ENCODE results near the gene RIN3. TPM values are rescaled to one million over a fixed set of nuclear protein-coding genes. Genes with fewer than 3 reads are reported as not detected.
A peak's percentile ranks its signal among the peaks of the same experiment; 100 is the strongest.

RIN3 gene
- total and polyA plus RNA-seq, 2 experiments from 2014 or later, result 1.8 to 7.0 TPM

GRCh38 chr14:92729634-92730358 is 216.2 kb downstream of the RIN3 start:
- no peaks in the 10 kb centered on the region for H3K9me2 ChIP-seq (ENCODE audit: insufficient read depth)
- no peak overlapping the region for H3K9ac ChIP-seq
- no peaks in the 10 kb centered on the region for H3K79me2 ChIP-seq (ENCODE audit: insufficient read depth)
- peaks cover 3% of the 10 kb centered on the region; the same call in 1 of the 2 replicates for H3K4me1 ChIP-seq (ENCODE audit: insufficient read depth)
- H3K27ac ChIP-seq, result no peak overlapping the region
- 0 out of 2 replicates have a peak, but pooled peaks cover 6% of the 10 kb centered on the region for H3K36me3 ChIP-seq (ENCODE audit: low read depth)
- no peak overlapping the region for H3K4me3 ChIP-seq
- H3K4me2 ChIP-seq (ENCODE audit: unreplicated experiment), result no peak overlapping the region
- DNase-seq, result peak; percentile 63
- TF ChIP-seq EZH2phosphoT487 (IDR thresholded peaks at IDR 0.05; ENCODE audit: insufficient read depth, low read depth) (no peak), EZH2 (IDR thresholded peaks at IDR 0.05; ENCODE audit: insufficient read depth, poor library complexity, severe bottlenecking) (no peak)
- no peaks in the 10 kb centered on the region for H4K20me1 ChIP-seq (ENCODE audit: insufficient read depth)
- 80% methylated on average over 14 of the region's 14 CpGs for WGBS, 2 experiments (ENCODE audit: low coverage in 1 of 2, low lambda C conversion rate in 2 of 2, missing lambda C conversion rate in 2 of 2)
- no peaks in the 10 kb centered on the region for H3K27me3 ChIP-seq (replicated peaks; ENCODE audit: insufficient read depth)
- no peak overlapping the region for H2AFZ ChIP-seq
- H3F3A ChIP-seq (ENCODE audit: insufficient read depth), result no peaks in the 10 kb centered on the region
- in situ Hi-C loops (cut with MboI), result no loop called here
- H3K9me3 ChIP-seq (ENCODE audit: low read depth), result no peaks in the 10 kb centered on the region

- H3F3A ChIP-seq (ENCODE audit: insufficient read depth), result no peaks in the 10 kb centered on the region
- H3K36me3 ChIP-seq (ENCODE audit: low read depth), result 0 out of 2 replicates have a peak, but pooled peaks cover 6% of the 10 kb centered on the region
- H2AFZ ChIP-seq, result no peak overlapping the region
- H3K9me3 ChIP-seq (ENCODE audit: low read depth), result no peaks in the 10 kb centered on the region
- WGBS, 2 experiments (ENCODE audit: low coverage in 1 of 2, low lambda C conversion rate in 2 of 2, missing lambda C conversion rate in 2 of 2), result 97 to 99% methylated on average over 3 of the region's 3 CpGs
- in situ Hi-C loops (cut with MboI), result no loop called here
- TF ChIP-seq EZH2 (IDR thresholded peaks at IDR 0.05; ENCODE audit: insufficient read depth, poor library complexity, severe bottlenecking), result no peak
- no peak for TF ChIP-seq EZH2phosphoT487 (IDR thresholded peaks at IDR 0.05; ENCODE audit: insufficient read depth, low read depth)
- H3K4me2 ChIP-seq (ENCODE audit: unreplicated experiment), result no peak overlapping the region
- no peak for DNase-seq
- no peaks in the 10 kb centered on the region for H3K27me3 ChIP-seq (replicated peaks; ENCODE audit: insufficient read depth)
- H3K4me1 ChIP-seq (ENCODE audit: insufficient read depth), result peaks cover 3% of the 10 kb centered on the region; the same call in 1 of the 2 replicates
- H3K9ac ChIP-seq, result no peak overlapping the region
- no peaks in the 10 kb centered on the region for H3K9me2 ChIP-seq (ENCODE audit: insufficient read depth)
- H3K79me2 ChIP-seq (ENCODE audit: insufficient read depth), result no peaks in the 10 kb centered on the region; the same call in 1 of the 2 replicates
- no peaks in the 10 kb centered on the region for H4K20me1 ChIP-seq (ENCODE audit: insufficient read depth)
- no peak overlapping the region for H3K27ac ChIP-seq
- H3K4me3 ChIP-seq, result no peak overlapping the region
These were observed 218.1 kb downstream of the RIN3 start for GRCh38 chr14:92731622-92732115.

- H3K27me3 ChIP-seq (replicated peaks; ENCODE audit: insufficient read depth), result no peaks in the 10 kb centered on the region
- no peak for TF ChIP-seq EZH2 (IDR thresholded peaks at IDR 0.05; ENCODE audit: insufficient read depth, poor library complexity, severe bottlenecking)
- TF ChIP-seq EZH2phosphoT487 (IDR thresholded peaks at IDR 0.05; ENCODE audit: insufficient read depth, low read depth), result no peak
- in situ Hi-C loops (cut with MboI), result no loop called here
- no peaks in the 10 kb centered on the region for H4K20me1 ChIP-seq (ENCODE audit: insufficient read depth)
- H3K4me1 ChIP-seq (ENCODE audit: insufficient read depth), result peaks cover 3% of the 10 kb centered on the region; the same call in 1 of the 2 replicates
- H3K36me3 ChIP-seq (ENCODE audit: low read depth), result 0 out of 2 replicates have a peak, but pooled peaks cover 6% of the 10 kb centered on the region
- H2AFZ ChIP-seq, result no peak overlapping the region
- H3K4me2 ChIP-seq (ENCODE audit: unreplicated experiment), result no peak overlapping the region
- DNase-seq, result no peak
- no peak overlapping the region for H3K9ac ChIP-seq
- no peak overlapping the region for H3K4me3 ChIP-seq
- no peaks in the 10 kb centered on the region for H3K9me3 ChIP-seq (ENCODE audit: low read depth)
- no peaks in the 10 kb centered on the region for H3K9me2 ChIP-seq (ENCODE audit: insufficient read depth)
- H3K27ac ChIP-seq, result no peak overlapping the region
- H3K79me2 ChIP-seq (ENCODE audit: insufficient read depth), result peaks cover 2% of the 10 kb centered on the region; the same call in 1 of the 2 replicates
- 94 to 96% methylated on average over 4 of the region's 4 CpGs for WGBS, 2 experiments (ENCODE audit: low coverage in 1 of 2, low lambda C conversion rate in 2 of 2, missing lambda C conversion rate in 2 of 2)
- no peaks in the 10 kb centered on the region for H3F3A ChIP-seq (ENCODE audit: insufficient read depth)
These were observed 219.4 kb downstream of the RIN3 start for GRCh38 chr14:92733007-92733406.

GRCh38 chr14:92734618-92735017 is 221.0 kb downstream of the RIN3 start:
- WGBS, 2 experiments (ENCODE audit: low coverage in 1 of 2, low lambda C conversion rate in 2 of 2, missing lambda C conversion rate in 2 of 2), result 94 to 95% methylated on average over 7 of the region's 7 CpGs
- Histone ChIP-seq H2AFZ (no peak overlapping the region), H3K4me1 (ENCODE audit: insufficient read depth) (peaks cover 3% of the 10 kb centered on the region; the same call in 1 of the 2 replicates), H3K79me2 (ENCODE audit: insufficient read depth) (peaks cover 14% of the 10 kb centered on the region; the same call in 1 of the 2 replicates), H3K27ac (no peak overlapping the region), H3K4me3 (no peak overlapping the region), H3K4me2 (ENCODE audit: unreplicated experiment) (no peak overlapping the region), H3F3A (ENCODE audit: insufficient read depth) (no peaks in the 10 kb centered on the region), H3K9ac (no peak overlapping the region), H3K27me3 (replicated peaks; ENCODE audit: insufficient read depth) (no peaks in the 10 kb centered on the region), H3K9me2 (ENCODE audit: insufficient read depth) (no peaks in the 10 kb centered on the region), H3K9me3 (ENCODE audit: low read depth) (no peaks in the 10 kb centered on the region), H3K36me3 (ENCODE audit: low read depth) (0 out of 2 replicates have a peak, but pooled peaks cover 6% of the 10 kb centered on the region), H4K20me1 (ENCODE audit: insufficient read depth) (no peaks in the 10 kb centered on the region)
- in situ Hi-C loops (cut with MboI), result no loop called here
- DNase-seq, result no peak
- TF ChIP-seq EZH2 (IDR thresholded peaks at IDR 0.05; ENCODE audit: insufficient read depth, poor library complexity, severe bottlenecking) (no peak), EZH2phosphoT487 (IDR thresholded peaks at IDR 0.05; ENCODE audit: insufficient read depth, low read depth) (no peak)
